CD1c-positive myeloid dendritic cell (primary cell): Measurements from ENCODE around the gene ZNF366.
"Not testable (repeated sequence)": the region's sequence is repeated elsewhere in the genome, so short reads cannot be mapped to it uniquely, and the experiment has no call there.

Source experiments
- DNase-seq: peaks from one replicate; pipeline ENCODE4 v3.0.0-alpha.2; 2016; ENCODE audit errors: extremely low spot score

ZNF366 gene

GRCh38 chr5:72408603-72409002, 98.6 kb downstream of the ZNF366 start:
- no peak for DNase-seq

GRCh38 chr5:72408127-72408526, 99.1 kb downstream of the ZNF366 start:
- no peak for DNase-seq

- no peak for DNase-seq
These were observed 99.7 kb downstream of the ZNF366 start for GRCh38 chr5:72407541-72407940.

GRCh38 chr5:72407078-72407477, 100.1 kb downstream of the ZNF366 start:
- no peak for DNase-seq

- not testable (repeated sequence) for DNase-seq
These were observed 102.4 kb downstream of the ZNF366 start for GRCh38 chr5:72404771-72405170.

GRCh38 chr5:72402959-72403628, 104.1 kb downstream of the ZNF366 start:
- no peak for DNase-seq

GRCh38 chr5:72402381-72402890, 104.8 kb downstream of the ZNF366 start:
- no peak for DNase-seq

- no peak for DNase-seq
These were observed 106.3 kb downstream of the ZNF366 start for GRCh38 chr5:72400950-72401349.

GRCh38 chr5:72397836-72398235, 109.4 kb downstream of the ZNF366 start:
- DNase-seq = peak; percentile 24

GRCh38 chr5:72394688-72395087, 112.5 kb downstream of the ZNF366 start:
- peak; percentile 32 for DNase-seq

- DNase-seq = no peak
These were observed 114.2 kb downstream of the ZNF366 start for GRCh38 chr5:72393052-72393451.
